LoVo (cell line): ENCODE data around the gene ATXN1.
"Not testable (repeated sequence)": the region's sequence is repeated elsewhere in the genome, so short reads cannot be mapped to it uniquely, and the experiment has no call there.

Experiments
- DNase-seq: peaks from one replicate; pipeline ENCODE4 v3.0.0-alpha.2; 2016; ENCODE audit warnings: low spot score

Gene ATXN1

DNA sequence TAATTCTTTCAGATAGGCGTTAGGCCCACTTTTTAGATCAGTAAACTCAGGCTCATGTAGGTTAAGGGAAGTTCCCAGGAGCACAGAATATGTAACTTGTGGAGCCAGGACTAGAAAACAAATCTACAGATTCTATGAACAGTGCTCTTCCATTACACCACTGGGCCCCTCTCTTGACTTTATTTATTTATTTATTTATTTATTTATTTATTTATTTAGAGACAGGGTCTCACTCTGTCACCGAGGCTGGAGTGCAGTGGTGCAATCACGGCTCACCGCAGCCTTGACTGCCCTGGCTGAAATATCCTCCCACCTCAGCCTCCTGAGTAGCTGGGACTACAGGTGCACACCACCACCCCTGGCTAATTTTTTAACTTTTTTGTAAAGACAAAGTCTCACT lies 382.9 kb downstream of the ATXN1 start:
- not testable (repeated sequence) for DNase-seq

DNA sequence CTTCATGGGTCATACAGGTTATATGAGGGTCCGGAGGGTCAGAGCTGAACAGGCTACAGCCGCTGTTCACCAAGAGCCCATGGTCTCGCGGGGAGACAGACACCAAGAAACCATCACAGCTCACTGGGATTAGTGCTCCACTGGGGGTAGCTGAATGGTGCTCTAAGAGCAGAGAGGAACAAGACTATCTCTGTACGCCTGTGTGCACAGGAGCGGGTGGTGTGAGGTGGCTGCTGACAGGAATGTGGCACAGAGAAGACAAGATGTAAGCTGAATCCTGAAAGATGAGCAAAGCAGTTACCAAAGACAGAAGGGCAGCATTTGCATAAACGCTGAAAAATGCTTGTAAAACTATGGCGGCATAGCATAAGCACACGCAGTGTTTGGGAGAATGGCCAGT lies 383.8 kb downstream of the ATXN1 start:
- no peak for DNase-seq

DNA sequence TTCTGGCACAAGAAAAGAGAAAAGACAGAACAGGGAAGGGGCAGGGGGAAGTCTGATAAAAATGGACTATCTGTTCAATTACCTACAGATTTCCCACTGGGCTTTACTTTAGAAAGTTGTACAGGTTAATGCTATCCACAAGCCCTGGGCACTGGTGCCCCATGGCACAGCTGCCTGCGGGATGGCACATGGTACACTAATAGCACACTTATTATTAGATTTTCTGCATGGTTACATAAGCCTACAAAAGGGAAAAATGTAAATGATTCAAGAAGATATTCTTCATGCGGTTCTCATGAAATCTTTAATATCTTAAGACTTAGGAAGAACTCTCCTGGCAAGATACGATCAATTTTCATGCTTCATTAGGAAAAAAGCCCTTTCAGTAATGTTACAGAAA lies 385.4 kb downstream of the ATXN1 start:
- DNase-seq = no peak

GRCh38 chr6:16375206-16375605 lies 386.1 kb downstream of the ATXN1 start:
- no peak for DNase-seq

DNA sequence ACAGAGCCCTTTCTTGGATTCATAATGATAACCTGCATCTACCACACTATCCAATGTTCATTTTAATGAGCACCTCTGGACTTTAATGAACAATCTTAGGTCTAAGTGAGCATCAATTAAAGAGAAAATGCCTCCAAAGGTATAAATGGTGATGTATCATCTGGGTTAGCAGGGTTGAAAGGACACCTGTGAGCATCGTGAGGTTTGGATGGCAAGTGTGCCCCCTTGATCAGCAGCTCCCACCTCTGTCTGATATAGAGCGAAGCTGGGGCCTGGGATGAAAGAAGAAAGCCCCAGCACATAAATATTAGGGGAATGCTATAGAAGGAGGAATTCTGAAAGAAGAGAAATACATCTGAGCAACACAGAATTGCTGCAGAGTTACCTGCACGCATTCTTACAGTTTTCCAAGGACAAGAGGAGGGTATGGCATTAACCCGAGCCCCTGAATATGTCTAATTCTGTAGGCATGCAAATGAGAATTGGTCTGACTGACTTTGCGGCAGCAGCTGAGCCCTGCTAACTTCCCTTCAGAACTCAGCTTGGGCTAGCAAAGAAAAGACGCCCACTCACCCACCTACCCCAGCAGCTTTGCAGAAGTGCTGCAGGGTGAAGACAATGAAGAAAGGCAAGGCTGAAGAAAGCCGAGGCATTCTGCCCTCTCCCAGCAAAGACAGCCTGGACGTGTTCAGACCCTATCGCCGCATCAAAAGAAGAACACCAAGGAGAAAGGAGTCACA lies 386.6 kb downstream of the ATXN1 start:
- no peak for DNase-seq

DNA sequence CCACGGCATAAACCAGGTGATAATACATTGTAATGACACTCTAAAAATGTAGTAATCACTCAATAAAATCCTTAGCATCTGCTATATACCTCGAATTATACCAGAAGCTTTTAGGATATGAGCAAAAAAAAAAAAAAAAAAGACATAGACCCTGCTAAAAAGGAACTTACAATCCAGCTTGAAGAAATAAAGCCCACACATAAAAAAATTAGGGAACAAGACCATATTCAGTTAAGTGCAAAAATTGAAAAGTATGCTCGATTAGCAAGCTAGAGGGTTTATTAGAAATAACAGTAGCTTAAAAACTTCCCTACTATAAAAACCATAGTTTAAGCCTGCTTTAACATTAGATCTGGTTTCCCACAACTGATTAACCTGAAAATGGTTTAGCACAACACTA lies 387.2 kb downstream of the ATXN1 start:
- DNase-seq = no peak

- DNase-seq = no peak
These were observed 389.1 kb downstream of the ATXN1 start for GRCh38 chr6:16372029-16372776.

DNA sequence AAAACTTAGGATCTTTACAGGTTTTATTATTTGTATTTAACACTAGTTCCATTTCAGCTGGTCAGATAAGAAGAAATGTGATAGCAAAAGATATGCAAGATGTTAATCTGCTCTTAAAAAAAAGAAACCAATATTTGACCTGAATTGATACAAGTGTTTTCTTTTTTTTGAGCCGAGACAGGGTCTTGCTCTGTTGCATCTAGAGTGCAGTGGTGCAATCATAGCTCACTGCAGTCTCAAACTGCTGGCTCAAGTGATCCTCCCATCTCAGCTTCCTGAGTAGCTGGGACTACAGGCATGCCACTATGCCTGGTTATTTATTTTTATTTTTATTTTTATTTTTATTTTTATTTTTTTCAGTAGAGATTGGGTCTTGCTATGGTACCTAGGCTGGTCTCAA lies 389.9 kb downstream of the ATXN1 start:
- no peak for DNase-seq

GRCh38 chr6:16370943-16371342 lies 390.3 kb downstream of the ATXN1 start:
- DNase-seq = no peak

DNA sequence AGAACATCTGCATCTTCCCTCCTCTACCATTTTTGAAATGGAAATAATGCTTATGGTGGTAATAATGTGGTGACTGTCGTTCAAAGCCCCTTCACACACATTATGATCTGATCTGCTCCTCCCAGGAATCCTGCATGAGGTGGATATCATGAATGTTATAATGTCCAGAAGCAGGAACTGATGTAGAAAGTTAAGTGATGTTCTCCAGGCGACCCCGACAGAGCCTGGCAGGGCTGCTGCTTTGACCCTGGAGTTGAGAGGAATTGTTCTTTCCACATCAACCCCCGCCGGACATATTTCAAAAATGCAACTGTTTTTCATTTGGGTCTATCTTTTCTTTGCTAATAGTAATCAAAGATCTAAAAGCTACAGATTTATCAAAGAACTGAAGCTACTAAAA lies 391.3 kb downstream of the ATXN1 start:
- DNase-seq = no peak

- no peak for DNase-seq
These were observed 392.0 kb downstream of the ATXN1 start for GRCh38 chr6:16369140-16369745.

DNA sequence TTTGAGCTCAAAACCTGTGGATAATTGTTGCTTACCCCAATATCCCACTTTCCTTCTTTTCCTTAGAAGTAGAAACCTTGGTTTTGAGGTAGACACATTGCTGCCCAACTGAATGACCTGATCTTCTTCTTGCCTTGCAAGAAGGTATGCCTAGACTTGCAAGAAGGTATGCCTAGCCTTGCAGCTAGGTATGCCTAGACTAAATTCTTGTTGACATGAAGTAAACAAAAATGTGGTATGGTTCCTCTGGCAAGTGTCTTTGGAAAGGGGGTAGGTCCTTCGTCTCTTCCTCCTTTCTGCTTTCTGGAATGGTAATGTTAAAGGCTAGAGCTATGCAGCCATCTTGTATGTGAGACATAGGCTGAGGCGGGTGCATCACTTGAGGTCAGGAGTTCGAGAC lies 393.7 kb downstream of the ATXN1 start:
- DNase-seq = no peak

DNA sequence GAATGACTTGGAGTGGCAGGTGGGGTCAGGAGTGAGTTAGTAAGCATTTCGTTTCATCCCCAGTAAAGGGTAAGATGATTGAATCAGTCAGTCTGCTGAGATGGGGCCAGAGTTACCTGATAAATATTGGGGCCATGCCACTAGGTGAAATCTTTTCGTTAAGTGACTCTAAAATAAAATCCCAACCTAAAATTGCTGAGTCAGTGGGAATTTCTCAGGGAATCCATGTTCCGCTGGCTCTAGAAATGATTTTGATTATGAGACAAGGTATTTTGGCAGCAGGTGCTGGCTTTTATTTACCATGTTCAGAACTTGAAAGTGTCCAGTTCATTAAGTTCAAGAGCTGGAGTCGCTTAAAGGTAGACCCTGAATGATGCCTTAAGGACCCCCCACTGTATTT lies 397.5 kb downstream of the ATXN1 start:
- no peak for DNase-seq

DNA sequence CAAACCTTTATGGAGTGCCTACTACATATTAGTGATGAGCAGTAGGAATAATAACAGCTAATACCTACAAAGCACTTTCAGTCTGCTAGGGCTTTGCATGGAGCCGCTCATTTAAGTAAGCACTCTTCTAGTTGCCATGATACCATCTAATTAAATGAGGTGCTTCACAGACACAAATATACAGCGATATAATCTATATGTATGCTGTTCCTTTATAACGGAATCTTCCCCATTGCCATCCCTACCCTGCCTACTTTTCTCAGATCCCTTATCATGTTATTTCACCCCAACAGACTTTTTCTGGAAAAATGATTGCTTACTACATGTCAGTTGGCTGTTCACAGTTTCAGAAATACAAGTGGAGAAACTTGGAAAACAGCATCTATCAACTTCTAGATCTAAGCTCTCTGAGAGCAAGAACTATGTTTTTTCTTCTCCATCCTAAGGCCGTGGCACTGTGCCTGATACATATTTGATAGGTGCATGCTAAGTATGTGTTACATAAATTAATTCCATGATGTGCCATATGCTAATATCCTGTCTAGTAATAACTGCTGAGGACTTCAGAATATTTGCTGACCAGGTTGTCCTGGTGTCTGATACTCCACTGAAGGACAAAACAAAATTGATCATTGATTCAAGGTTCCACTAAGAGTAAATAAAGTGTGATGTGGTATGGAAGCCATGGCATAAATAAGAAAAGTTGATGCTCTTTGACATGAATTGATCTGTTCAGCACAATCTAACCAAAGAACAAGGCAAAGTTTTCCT lies 398.3 kb downstream of the ATXN1 start:
- no peak for DNase-seq

DNA sequence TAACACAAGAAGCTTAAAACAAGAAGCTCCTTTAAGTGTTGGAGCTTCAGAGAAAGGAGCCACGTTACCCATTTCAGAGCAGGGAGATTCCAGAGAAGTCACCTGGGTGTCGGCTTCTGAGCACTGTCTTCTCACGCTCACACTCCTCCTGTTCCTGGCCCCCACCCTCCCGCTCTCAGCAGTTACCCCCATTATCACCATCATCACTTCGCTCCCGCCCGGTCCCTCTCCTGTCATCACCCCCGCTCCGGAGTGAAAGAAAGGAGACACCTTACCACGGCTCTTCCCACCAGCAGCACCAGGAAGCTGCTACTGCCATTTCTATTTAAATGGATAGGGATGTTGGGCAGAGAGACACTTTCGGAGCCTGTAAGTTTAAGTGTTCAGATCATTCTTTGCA lies 399.0 kb downstream of the ATXN1 start:
- DNase-seq = no peak

GRCh38 chr6:16361861-16362260 lies 399.4 kb downstream of the ATXN1 start:
- DNase-seq = no peak

- no peak for DNase-seq
These were observed 400.1 kb downstream of the ATXN1 start for GRCh38 chr6:16361121-16361520.

- DNase-seq = no peak
These were observed 400.9 kb downstream of the ATXN1 start for GRCh38 chr6:16360365-16360764.

- no peak for DNase-seq
These were observed 401.7 kb downstream of the ATXN1 start for GRCh38 chr6:16359563-16359962.

- no peak for DNase-seq
These were observed 402.6 kb downstream of the ATXN1 start for GRCh38 chr6:16358531-16359138.

GRCh38 chr6:16355699-16356446 lies 405.4 kb downstream of the ATXN1 start:
- DNase-seq = no peak
